ENCODE data around the gene WT1. TPM values are rescaled to one million over a fixed set of nuclear protein-coding genes. Genes with fewer than 3 reads are reported as not detected.

Gene WT1
- total and polyA plus RNA-seq, 8 donors = 0.13 to 3.6 (median 1.5) TPM

DNA sequence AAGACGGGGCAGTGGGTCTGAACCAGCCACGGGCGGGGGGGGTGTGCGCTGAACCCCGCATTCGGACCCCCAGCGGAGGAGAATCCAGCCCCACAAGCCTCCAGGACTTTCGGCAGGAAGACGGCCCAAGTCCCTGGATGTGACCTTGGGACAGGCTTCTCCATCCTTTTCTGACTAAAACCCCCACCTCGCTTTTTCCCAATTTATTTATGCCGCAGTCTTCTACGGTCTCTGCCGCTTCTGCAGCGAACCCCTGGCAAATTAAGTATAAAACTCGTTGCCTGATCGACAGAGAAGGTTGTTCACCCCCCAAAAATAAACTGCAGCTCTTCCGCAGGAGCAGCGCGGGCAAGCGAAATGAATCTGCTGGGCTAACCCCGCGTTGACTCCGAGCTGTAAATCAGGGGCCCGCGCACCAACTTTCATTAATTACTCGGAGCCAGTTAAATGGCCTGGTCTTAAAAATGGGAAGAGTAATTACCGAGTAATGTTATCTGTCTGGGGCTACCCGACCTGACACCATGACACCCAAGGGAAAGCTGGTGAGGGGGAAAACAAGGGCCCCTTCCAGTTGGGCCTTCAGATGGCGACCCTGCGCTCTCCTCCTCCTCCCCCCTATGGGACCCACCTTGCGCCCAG, 6.6 kb downstream of the WT1 start:
- intact Hi-C loops (cut with DNase I) = no loop called here
- TF ChIP-seq, protein P1, sequence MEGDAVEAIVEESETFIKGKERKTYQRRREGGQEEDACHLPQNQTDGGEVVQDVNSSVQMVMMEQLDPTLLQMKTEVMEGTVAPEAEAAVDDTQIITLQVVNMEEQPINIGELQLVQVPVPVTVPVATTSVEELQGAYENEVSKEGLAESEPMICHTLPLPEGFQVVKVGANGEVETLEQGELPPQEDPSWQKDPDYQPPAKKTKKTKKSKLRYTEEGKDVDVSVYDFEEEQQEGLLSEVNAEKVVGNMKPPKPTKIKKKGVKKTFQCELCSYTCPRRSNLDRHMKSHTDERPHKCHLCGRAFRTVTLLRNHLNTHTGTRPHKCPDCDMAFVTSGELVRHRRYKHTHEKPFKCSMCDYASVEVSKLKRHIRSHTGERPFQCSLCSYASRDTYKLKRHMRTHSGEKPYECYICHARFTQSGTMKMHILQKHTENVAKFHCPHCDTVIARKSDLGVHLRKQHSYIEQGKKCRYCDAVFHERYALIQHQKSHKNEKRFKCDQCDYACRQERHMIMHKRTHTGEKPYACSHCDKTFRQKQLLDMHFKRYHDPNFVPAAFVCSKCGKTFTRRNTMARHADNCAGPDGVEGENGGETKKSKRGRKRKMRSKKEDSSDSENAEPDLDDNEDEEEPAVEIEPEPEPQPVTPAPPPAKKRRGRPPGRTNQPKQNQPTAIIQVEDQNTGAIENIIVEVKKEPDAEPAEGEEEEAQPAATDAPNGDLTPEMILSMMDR (IDR thresholded peaks at IDR 0.05) = no peak
- ATAC-seq (no peak), DNase-seq (no peak)
- Histone ChIP-seq H3K4me3 (no peak overlapping the region), H3K27ac (no peak overlapping the region), H3K27me3 (peaks cover 80 to 100% of the 10 kb centered on the region in 2 donors), H3K36me3 (no peaks in the 10 kb centered on the region), H3K4me1 (peaks cover 0 to 16% of the 10 kb centered on the region in 2 donors), H3K9me3 (no peaks in the 10 kb centered on the region)

DNA sequence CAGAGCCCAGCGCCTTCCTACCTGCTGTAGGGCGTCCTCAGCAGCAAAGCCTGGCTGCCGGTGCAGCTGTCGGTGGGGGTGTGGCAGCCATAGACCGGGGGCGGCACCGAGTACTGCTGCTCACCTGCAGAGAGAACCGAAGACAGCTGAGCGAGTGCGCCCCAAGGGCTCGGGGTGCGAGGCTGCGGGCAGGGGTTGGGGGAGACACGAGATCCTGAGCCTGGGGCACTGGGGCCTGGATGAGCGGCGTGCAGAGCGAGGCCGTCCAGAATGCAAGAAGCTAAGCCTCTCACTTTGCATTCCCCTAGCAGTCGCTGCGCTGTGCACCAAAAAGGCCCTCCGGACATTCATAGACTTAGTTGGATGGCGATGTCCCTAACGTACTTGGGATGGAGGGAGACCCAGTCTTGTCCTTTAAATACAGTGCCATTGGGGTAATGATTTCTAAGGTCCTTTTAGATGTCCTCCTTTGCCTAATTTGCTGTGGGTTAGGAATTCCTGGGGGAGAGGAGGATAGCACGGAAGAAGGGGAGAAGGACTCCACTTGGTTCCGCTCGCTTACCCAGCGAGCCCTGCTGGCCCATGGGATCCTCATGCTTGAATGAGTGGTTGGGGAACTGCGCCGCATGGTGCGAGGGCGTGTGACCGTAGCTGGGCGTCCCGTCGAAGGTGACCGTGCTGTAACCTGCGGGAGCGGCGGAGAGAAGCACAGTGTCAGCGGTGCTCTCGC, 7.2 kb downstream of the WT1 start:
- Histone ChIP-seq H3K36me3 (no peaks in the 10 kb centered on the region), H3K9me3 (no peaks in the 10 kb centered on the region), H3K4me1 (peaks cover 0 to 9% of the 10 kb centered on the region in 2 donors), H3K4me3 (no peak overlapping the region), H3K27ac (no peak overlapping the region), H3K27me3 (peaks cover 73 to 100% of the 10 kb centered on the region in 2 donors)
- intact Hi-C loops (cut with DNase I) = no loop called here
- TF ChIP-seq, protein P1 (IDR thresholded peaks at IDR 0.05) = no peak
- DNase-seq (peak in 1 of 4 donors; percentile 82), ATAC-seq (no peak)

DNA sequence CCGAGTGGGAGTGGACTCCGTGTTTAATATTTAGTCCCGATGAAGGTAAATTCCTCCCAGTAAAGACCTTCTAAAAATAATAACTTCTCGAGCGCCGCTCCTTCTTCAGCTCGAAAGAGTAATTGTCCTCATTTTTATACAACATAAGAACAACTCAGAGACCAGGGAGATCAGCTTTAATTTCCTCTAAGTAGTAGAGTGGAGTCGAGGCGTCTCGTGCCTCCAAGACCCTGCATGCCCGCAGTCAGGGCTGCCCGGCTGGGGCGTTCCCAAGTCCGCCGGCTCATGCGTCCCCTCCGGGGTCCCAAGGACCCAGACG, 7.8 kb downstream of the WT1 start:
- H3K4me3 ChIP-seq = no peak overlapping the region
- intact Hi-C loops (cut with DNase I) = no loop called here
- no peaks in the 10 kb centered on the region for H3K9me3 ChIP-seq
- DNase-seq (no peak), ATAC-seq (no peak)
- peaks cover 0 to 8% of the 10 kb centered on the region in 2 donors for H3K4me1 ChIP-seq
- TF ChIP-seq, protein P1 (IDR thresholded peaks at IDR 0.05) = no peak
- no peaks in the 10 kb centered on the region for H3K36me3 ChIP-seq
- H3K27ac ChIP-seq = no peak overlapping the region
- H3K27me3 ChIP-seq = peaks cover 68 to 100% of the 10 kb centered on the region in 2 donors

DNA sequence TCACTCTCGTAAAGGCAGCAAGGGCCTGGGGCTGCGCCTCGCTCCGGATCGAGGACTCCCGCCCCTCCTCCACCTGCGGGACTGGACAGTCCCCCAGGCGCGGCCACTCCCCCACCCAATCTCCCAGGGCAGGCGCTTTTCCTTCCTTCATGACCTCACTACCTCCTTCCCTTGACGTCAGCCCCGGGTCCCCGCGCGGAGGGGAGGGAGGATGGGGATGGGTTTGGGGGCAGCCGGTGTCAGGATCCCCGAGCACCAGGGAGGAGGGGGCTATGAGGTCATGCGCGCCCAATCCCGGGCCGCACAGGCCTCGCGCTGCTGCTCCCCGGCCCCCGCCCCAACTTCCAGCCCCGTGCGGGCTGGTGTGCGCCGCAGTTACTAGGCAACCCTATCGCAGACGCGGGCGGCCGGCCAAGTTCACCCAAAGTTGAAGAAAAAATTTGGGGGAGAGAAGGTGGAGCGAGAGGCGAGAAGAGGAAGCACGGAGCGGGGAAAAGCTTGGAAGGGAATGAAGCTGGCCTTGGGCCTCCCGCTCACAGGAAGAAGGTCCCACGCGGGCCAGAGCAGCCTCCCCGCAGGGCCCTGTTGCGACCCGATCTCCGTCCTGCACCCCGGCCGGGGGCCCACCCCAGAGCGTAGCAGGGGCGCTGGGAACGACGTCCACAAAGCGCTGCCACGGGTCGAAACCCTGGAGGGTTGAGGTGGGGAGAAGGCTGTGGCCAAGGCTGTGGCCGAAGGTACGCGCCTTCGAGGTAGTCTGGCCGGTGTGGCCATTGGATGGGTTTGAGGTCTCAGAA, 8.3 kb downstream of the WT1 start:
- peak; percentile 62 for ATAC-seq
- Histone ChIP-seq H3K9me3 (no peaks in the 10 kb centered on the region), H3K4me1 (peaks cover 0 to 8% of the 10 kb centered on the region in 2 donors), H3K36me3 (no peaks in the 10 kb centered on the region), H3K4me3 (no peak overlapping the region), H3K27me3 (peaks cover 63 to 96% of the 10 kb centered on the region in 2 donors), H3K27ac (no peak overlapping the region)
- peak in 1 of 4 donors; percentile 57 for DNase-seq
- TF ChIP-seq, protein P1 (IDR thresholded peaks at IDR 0.05) = no peak
- intact Hi-C loops (cut with DNase I) = no loop called here

DNA sequence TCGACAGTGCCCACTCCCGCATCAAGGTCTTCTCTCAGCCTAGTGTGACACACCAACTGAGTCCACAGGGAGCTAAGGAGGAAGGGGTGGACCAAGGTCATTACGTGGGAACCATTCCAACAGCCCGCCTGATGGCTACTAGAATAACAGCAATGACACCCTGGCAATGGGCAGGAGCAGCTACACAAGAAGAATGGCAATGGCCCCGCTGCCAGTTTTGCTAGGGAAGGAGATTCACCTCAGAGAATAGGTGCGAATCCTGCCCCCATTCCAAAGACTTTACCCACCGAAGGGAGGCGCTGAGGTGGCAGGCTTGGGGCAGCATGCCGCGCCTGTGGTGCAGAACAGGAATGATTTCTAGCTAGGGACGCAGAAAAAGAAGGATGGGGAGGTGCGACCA, 9.1 kb downstream of the WT1 start:
- Histone ChIP-seq H3K9me3 (no peaks in the 10 kb centered on the region), H3K4me1 (peaks cover 0 to 8% of the 10 kb centered on the region in 2 donors), H3K27me3 (peaks cover 54 to 93% of the 10 kb centered on the region in 2 donors), H3K36me3 (no peaks in the 10 kb centered on the region), H3K27ac (no peak overlapping the region), H3K4me3 (no peak overlapping the region)
- TF ChIP-seq, protein P1 (IDR thresholded peaks at IDR 0.05) = no peak
- ATAC-seq (no peak), DNase-seq (no peak)
- intact Hi-C loops (cut with DNase I) = no loop called here
